GM21367 (cell line): ENCODE measurements around the gene LMF1.
"Not testable (repeated sequence)": the region's sequence is repeated elsewhere in the genome, so short reads cannot be mapped to it uniquely, and the experiment has no call there.

ENCODE experiments used
- ATAC-seq: cut with Tn5 transposase; IDR thresholded peaks from one replicate; pipeline ENCODE4 v1.9.1; 2021; ENCODE audit not compliant: unreplicated experiment

Gene LMF1

DNA sequence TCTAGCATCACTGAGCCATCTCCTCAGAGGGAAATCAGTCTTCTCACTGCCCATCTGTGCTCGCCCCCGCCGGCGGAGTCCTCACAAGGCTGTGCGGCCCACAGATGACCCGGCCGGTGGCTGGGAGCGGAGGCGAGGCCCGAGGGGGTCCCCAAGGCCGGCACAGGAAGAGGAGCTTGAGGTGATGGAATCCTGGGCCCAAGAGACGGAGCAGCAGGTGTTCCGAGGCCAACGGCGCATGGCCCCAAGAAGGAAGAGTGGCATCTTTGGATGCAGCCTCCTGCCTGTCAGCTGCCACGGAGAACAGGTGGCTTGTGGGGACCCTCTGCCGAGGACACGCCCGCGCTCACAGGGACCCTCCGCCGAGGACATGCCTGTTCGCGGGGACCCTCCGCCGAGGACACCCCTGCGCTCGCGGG lies 97.5 kb downstream of the LMF1 start:
- no peak for ATAC-seq

- no peak for ATAC-seq
Observed at GRCh38 chr16:872436-873242, 98.1 kb downstream of the LMF1 start.

- no peak for ATAC-seq
Observed at GRCh38 chr16:871562-872345, 99.0 kb downstream of the LMF1 start.

DNA sequence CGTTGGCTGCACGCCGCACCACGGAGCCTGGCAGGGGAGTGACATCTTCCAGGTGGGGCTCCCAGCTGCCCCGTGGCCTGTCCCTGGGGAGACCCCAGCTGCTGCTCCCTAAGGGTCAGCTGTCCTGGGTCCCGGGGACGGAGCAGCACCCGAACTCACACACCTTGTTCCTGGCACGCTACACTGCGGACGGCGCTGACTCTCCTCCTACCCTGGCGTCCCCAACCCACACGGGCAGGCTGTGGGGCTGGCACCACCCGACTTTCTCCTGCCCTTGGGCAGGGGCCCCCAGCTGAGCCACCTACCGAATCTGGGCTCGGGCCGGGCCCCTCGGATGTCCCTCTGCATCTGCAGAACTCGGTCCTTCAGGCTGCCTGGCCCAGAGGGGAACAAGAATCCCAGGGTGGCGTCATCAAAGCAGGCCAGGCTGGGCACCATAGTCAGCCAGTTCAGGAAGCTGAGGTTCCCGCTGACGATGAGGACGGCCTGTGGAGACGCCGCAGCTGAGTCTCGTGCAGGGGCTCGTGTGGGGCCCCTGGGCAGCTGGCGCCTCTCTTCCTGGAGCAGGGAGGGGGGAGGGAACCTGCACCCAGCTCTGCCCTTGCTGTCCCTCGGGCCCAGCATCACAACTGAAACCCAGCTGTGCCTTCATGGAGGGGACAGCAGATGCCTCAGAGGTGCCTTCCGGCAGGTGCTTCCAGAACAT lies 99.8 kb downstream of the LMF1 start:
- no peak for ATAC-seq

- no peak for ATAC-seq
Observed at GRCh38 chr16:869823-870641, 100.8 kb downstream of the LMF1 start.

DNA sequence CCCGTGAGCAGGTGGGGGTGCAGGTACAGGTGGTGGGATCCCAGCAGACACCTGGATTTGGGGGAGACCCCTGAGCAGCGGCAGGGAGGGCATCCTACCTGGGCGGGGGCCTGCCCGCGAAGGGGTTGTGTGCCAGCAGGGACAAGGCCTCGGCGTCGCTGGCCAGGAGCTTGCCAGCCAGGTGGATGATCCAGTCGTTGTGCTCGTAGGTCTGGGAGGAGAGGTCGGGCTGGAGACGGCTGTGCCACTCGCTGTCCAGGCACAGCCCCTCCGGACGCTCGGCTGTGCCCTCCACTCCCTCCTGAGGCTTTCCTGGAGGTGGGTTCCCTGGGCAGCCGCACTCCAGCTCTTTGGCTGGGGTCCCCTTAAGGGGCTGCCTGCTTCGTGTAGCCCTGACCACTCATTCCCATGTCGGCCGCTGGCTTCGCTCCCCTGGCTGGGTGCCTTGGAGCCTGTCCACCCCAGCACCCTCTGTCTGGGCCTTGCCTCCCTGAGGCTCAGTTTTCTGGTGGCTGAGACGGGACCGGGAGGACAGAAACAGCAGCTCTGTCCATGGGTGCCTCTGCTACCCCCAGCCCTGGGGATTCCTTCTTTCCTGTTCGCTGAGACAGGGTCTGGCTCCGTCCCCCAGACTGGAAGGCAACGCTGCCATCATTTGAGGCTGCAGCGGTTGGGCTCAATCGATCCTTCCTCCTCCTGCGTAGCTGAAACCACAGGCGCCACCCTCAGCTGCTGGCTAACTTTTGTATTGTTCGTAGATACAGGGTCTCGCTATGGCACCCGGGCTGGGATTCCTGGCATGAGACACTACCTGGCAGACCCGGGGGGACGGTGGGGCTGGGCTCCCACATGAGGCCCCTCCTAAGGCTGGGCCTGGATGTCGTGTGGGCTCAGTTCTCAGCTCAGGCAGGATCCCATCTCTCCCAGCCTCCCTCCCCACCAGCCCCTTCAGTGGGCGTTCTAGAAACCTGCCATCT lies 101.7 kb downstream of the LMF1 start:
- ATAC-seq, result no peak

DNA sequence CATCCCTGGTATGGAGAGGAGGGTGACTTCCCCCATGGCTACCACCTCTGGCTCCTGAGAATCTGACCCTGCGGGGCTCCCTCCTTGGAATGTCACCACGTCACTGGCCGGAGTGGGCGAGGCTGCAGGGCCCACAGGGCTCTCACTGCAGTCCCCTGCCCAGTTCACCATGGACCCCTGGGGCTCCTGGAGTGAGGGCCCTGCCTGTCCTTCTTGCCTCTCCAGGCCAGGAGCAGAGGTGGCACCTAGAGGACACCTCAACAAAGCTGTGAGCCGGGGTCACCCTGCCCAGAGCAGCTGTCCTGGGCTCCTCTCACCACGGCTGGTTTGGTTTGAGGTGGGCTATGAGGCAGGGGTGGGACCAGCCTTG lies 102.4 kb downstream of the LMF1 start:
- ATAC-seq, result no peak

GRCh38 chr16:867421-868385 lies 103.1 kb downstream of the LMF1 start:
- ATAC-seq, result no peak

- ATAC-seq, result no peak
Observed at GRCh38 chr16:866252-866896, 104.4 kb downstream of the LMF1 start.

- no peak for ATAC-seq
Observed at GRCh38 chr16:865026-865425, 105.8 kb downstream of the LMF1 start.

DNA sequence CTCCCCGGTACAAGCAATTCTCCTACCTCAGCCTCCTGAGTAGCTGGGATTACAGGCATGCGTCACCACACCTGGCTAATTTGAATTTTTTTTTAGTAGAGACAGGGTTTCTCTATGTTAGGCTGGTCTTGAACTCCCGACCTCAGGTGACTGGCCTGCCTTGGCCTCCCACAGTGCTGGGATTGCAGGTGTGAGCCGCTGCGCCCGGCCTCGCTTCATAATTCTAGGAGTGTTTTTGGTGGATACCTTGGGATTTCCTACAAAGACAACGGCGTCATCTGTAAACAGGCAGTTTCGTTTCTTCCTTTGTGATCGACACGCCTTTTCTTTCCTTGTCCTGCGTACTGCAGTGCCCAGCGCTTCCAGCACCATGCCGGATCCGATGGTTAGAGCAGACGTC lies 109.3 kb downstream of the LMF1 start:
- ATAC-seq, result no peak

DNA sequence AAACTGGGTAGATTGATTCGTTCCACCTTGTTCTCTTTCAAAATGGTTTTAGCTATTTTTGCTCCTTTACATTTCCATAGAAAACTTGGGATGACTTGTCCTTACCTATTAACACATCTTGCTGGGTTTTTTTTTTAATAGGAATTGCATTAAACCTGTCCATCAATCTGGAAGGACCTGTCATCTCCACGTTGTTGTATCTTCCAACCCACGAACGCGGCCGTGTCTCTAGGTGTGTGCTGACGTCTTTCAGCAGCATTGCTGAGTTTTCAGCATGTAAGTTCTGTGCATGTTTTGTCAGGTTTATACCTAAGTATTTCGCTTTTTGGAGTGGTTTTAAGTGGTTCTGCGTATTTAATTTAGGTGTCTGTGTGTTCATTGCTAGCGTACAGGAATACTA lies 109.9 kb downstream of the LMF1 start:
- no peak for ATAC-seq

DNA sequence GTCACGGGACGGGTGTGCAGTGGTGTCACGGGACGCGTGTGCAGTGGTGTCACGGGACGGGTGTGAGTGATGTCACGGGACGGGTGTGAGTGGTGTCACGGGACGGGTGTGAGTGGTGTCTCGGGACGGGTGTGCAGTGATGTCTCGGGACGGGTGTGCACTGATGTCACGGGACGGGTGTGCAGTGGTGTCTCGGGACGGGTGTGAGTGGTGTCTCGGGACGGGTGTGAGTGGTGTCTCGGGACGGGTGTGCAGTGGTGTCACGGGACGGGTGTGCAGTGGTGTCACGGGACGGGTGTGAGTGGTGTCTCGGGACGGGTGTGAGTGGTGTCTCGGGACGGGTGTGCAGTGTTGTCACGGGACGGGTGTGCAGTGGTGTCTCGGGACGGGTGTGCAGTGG lies 111.8 kb downstream of the LMF1 start:
- not testable (repeated sequence) for ATAC-seq

GRCh38 chr16:858441-858840 lies 112.3 kb downstream of the LMF1 start:
- not testable (repeated sequence) for ATAC-seq

DNA sequence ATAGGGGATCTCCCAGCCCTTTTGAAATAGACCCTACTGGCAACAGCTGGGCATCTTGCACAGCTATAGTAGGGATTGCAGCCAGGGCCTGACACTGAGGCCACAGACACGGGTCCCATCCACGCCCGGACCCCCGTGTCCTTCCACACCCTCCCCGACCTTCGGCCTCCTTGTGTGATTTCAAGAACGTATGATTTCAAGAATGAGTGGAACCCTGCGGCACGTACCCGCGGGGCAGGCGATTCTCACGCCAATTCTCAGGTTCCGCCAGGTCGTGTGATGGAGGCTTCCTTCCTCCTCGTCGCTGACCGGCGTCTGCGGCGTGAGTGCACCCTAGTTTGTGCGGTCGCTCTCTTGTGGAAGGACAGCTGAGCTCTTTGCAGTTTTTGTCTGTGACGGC lies 114.0 kb downstream of the LMF1 start:
- no peak for ATAC-seq

DNA sequence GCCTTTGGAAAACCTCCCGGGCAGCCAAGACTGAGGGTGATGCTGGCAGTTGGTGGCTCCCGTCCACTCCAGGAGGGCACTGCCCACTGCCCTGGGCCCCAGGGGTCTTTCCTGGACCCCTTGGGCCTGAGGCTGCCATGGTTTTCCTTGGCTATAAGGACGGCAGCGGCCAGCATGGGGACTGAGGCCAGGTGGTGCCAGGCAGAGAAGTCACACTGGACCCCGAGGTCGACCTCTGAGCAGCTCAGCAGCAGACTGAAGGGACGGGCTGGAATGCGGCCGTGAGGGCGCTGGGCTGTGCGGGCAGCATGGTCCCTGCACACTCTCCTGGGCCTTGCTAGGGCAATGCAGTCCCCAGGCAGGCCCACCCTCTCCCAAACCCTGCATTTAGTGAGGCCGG lies 114.7 kb downstream of the LMF1 start:
- ATAC-seq, result no peak

DNA sequence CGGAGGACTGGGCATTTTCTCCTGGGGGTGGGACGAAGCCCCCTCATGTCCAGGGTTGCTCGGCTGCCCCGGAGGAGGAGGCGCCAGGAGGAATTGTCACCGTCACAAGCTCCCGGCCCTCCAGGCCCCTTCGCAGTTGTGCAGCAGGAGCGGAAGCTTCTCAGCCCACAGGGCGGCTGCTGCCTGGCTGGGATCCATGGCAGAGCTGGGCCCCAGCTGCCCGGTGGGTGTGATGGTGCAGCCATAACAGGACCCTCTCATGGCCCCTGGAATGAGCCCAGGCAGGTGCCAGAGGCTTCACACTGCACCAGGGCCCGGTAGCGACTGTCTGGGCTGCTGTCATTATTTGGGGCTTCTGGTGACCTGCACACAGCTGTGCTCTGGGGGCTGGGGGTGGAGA lies 115.3 kb downstream of the LMF1 start:
- ATAC-seq, result no peak

DNA sequence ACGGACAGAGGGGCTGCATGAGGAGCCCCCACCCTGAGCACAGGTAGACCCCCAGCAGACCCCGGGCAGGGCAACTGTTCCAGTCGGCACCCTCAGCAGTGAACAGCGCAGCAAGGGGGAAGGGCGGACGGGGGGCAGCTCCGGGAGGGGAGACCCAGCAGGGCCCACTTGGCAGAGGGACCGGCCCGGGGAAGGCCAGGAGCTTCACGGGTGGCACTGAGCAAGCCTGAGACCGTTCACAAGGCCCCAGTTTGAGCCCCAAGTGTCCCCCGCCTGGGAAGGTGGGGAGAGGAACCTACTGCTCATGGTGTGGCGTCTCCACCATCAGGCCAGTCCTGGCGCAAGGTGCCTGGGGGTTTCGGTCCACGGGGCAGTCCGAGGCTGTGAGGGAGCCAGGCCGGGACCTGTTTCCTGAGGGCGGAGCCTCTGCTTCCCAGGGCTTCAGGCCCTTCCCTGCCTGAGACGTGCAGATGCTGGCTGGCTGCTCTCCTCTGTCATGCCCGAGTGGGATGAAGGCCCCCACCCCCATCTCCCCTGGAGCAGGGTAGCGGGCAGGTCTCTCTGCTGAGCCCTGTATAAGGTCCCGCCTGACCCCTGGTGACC lies 115.9 kb downstream of the LMF1 start:
- ATAC-seq, result no peak
